ENCODE data around the gene SRGAP2C.
"Not testable (repeated sequence)": the region's sequence is repeated elsewhere in the genome, so short reads cannot be mapped to it uniquely, and the experiment has no call there.

The SRGAP2C gene

DNA sequence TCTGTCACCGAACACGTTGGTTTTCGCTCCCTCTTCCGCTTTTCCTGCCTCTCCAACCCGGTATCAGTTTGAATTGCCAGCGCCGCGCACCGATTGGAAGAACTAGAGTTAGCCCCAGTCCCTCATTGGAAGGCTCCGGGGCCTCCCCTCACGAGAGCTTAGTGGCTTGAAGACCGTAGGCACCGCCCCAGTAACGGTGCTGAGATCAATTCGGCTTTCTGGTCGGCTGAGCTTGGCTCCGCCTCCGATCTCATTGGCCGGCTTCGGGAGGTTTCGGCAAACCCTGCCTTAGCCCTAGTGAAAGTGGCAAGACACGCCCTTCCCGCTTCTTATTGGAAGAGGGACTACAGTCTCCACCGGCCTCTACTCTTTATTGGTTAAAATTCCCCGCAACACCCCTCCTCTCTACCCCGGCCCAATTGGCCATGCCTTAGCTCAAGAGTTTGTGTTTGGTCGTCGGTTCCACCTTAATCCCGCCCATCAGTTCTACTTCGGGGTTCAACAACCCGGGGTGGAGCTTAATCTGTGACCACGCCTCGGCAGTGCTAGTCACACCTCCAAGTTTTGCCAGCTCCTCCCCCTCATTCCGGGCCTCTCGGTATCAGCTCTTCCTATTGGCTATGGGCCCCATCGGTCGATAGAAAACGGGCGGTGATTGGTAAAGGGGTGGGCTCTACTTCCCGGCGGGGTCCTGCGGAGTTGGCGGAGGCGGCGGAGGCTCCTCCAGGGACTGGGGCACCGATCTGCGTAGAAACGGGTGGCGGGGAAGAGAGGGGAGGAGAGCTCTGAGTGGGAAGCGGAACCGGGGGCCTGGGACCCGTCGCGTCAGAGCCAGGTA, at the start of gene SRGAP2C, which contains the start of gene FAM72B:
Gene SRGAP2C (plus strand): TSS at position 686 of the 838 bp plus-strand sequence. CDS start 2,472 bp downstream, outside the sequence.
Gene FAM72B (minus strand): TSS at position 51 of the 838 bp plus-strand sequence. CDS start 851 bp downstream, outside the sequence.
- DNase-seq: peak; percentile 99

DNA sequence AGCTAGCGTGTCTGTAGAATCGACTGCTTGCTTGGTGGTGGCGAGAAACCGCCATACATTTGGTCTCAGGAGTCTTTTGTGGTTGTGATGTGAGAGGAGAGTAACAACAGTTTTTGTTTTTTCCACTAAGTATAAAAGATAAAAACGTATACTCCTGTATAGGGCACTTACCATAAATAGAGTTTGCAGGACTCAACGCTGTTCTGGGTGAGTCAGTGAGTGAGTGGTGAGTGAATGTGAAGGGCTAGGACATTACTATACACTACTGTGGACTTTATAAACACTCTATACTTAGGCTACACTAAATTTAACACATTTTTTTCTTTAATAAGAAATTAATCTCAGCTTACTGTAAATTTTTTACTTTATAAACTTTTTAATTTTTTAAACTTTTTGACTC, 44.4 kb upstream of the SRGAP2C start:
- DNase-seq: not testable (repeated sequence)

DNA sequence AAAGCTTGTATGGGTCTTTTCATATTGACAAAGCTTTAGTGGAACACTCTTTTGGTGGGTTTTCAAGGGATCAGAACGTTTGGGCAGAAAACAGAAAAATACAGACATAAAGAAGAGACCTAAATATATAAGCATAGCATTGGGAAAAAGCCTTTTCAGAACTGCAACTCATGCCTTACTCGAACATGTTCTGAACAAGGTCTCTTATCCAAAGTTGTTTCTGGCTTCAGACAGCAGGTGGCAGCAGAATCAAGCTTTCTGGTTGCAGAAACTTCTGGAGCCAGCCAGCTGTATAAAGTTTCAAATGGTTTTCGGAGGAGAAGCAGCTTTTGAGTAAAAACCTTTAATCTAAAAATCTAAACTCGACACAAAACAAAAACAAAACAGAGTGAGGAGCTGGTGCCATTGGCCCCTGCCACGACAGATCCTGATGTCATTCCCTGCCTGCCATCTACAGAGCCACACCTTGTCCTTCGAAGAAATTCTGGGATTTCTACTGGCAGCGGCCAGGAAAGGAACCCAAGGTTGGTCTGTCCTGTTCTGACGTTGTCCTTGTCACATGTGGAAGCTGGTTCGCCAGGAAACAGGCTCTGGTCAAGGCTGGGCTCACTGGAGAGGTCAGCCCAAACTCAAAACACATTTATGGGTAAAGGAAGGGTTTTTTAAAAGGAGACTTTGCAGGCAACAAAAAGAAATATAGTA, 36.1 kb upstream of the SRGAP2C start:
- DNase-seq: not testable (repeated sequence)

DNA sequence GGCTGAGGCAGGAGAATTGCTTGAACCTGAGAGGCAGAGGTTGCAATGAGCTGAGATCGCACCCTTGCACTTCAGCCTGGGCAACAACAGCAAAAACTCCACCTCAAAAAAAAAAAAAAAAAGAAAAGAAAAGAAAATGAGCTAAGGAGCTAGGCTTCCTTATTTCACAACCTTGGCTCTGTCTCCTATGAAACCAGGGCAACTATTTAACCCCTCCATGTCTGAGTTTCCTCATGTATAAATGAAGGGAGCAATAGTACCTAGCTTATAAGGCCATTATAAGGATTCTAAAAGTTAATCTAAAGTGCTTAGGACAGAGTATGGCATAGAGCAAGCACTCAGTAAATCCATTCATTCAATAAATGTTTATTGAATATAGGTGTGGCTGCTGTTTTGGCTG, 33.5 kb upstream of the SRGAP2C start:
- DNase-seq: not testable (repeated sequence)

DNA sequence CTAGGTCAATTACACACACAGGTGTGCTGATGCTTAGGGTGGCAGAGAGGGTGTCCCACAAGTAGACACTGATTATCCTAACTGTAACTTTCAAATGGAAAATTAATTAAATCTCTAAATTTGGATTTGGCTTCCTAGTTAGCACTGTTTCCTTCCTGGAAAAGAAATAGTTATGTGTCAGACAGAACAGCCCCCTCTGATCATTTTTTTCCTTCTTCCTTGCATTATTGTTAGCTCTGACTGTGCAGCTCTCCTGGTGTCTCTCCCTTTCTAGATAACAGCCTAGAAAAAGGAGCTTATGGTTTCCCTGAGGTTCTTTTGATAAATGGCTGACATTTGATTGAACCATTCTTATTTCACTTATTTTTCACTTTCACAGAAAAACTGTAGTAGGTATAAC, 32.0 kb upstream of the SRGAP2C start:
- not testable (repeated sequence) for DNase-seq

DNA sequence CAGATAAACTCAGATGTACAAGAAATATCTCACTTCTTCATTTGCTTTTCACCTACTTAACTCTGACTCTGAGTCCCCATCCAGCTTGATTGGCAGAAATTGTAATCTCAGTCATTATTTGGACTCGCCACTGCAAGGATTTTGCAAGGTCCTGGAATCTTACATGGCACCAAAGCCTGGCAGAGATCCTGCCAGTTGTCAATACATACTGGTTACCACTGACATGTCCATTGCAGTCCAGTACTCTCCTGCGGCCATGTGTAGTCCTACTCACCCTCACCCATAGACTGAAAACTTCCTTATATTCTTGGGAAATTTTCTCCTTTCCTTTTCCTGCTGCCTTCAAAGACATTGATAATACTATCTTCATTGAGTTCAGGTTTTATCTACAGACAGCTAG, 30.0 kb upstream of the SRGAP2C start:
- not testable (repeated sequence) for DNase-seq

DNA sequence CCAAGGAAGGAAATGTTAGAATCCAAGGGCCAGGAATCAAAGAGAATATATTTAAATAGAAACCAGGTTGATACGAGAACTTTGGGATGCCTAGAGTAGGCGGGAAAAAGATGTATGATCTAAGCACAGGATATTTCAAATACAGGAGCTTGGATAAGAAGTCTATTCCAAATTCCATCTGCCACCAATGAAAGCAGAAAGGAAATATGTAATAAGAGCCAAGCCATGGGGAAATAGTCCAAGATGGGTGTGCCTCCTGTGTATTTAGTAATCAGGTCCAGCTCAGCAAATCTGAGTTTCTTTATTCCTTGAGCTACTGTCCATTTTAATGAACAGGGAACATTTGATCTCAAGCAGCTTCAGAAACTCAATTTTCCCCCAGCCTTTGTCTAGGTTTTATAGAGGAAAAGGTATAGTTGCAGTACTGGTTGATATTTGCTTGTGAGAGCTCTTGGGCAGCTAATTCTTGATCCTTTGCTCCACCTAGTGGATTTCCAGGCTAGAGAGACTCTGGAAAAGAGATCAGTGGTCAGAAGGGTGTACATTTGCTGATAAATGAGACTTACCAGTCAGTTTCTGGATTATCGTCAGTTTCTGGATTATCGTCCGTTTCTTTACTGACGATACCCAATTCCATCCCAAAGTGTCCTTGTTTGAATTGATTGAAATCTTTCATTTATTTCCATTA, 29.0 kb upstream of the SRGAP2C start:
- peak; percentile 21 for DNase-seq

DNA sequence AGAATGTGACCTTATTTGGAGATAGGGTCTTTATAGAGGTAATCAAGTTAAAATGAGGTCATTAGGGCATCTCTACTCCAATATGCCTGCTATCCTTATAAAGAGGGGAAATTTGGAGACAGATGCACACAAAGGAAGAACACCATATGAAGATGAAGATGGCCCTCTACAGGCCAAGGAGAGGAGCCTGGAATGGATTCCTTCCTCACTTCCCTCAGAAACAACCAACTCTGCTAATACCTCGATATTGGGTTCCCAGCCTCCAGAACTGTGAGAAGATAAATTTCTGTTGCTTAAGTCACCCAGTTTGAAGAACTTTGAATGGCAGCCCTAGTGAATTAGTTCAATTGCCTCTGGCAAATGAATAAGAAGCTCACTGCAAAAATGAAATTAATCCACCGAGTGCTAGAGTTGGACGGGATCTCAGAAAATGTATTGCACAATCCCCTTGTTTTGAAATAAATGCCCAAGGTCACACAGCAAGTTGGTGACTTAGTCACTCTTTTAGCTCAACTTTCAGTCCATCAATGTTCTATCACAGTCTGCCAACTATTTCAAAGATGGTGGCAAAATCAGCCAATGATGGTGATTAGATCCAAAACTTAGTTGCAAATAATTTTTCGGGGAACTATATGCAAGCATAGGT, 27.7 kb upstream of the SRGAP2C start:
- DNase-seq: not testable (repeated sequence)

DNA sequence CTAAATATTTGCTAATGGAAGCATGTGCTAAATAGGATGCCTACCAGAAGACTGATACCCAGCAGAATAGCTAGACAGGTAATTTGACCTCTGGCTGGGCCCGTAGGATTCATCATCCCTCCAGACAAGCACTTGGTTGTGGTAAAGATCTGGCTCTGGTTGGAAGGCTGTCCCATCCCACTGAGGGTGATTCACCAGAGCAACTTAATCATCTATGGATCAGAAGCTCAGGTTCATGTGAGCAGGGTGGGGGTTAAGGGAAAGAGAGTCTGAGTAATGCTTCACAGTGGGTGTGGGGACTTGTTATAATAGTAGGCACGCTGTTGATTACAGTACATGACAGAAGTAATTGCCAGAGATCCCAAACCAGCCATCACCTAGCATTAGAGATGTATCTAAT, 27.2 kb upstream of the SRGAP2C start:
- DNase-seq: not testable (repeated sequence)

DNA sequence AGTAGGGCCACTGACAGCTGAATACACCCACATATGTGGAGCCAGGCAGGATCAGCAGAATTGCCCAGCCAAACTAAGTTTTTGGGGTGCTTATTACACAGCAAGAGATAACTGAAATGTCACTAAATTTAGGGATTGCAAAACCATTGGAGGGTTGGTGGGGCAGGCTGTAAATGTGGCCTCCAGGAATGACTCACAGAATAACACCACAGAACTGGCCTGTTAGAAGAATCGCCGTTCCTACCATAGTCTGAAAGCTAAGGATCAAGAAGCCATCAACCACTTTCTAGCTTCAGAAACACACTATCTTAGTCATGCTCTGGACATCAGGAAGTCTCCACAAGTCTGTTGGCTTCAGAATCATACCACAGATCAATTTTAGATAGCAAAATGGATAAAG, 24.7 kb upstream of the SRGAP2C start:
- DNase-seq: not testable (repeated sequence)

DNA sequence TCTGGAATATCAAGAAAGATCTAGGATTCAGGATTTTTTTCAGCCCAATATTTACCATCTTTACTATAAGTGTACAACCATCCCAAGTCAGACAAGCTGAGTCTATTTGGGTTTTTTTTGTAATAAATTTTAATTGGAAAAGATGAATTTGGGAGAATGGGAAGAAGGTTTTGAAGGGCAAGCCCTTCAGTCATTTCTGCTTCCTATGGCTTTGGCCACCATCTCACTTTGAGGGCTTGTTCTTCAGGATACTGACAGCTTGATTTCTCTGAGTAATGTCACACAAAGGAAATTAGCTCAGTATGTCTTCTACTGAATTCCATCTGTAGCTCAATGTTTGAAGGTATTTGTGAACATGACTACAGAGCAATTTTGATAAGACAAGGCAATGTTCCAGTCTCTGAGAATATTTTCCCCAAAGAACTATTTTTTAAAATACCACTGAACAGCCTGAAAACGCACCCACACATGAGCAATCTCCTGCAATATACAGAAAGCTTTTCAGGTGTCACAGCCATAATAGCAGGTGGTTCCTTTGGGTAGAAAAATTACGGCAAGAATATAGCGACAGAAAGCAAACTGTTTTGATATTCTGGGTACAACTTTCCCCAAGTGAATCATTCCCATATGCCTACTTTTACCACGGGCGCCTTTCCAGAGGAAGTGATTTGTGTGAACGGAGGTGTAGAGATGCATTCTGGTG, 23.4 kb upstream of the SRGAP2C start:
- not testable (repeated sequence) for DNase-seq

DNA sequence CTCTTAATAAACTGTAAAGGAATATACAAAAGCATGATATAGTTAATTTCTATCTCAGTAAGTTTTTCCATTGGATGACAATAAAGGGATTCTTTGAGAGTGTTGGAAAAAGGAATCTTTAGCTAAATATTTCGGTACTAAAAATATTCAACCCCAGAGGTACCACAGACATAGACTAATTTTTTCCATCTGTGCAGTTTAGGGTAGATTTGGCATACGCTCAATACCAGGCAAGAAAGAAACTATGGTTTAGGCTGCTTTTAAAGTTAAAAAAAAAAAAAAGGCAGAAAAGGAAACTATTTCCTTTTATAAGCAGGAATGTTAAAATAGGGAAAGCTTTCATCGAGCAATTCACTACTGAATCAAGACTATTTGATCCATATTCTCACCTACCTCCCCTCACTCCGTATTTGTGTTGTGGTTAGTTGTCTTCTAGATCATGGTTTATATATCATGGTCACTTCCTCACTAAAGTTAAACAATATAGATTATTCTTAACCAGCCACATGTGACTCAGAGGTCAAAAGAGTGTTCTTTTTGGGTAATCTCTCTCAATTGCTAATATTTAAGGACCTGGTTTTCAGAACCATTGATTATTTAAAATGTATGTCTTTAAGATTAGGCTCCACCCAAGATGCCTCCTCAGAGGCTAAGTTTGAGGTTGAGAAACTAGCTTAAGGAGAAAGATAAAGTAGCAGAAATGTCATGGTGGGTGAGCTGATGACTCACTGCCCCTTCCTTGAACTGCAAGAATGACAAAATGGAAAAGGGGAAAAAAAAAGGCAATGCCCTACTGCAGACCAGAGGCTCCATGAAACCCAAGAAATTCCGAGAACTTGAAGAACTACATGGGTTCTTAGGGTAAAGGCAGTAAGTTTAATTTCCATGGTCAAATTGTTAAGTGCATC, 20.7 kb upstream of the SRGAP2C start:
- DNase-seq: peak; percentile 55

DNA sequence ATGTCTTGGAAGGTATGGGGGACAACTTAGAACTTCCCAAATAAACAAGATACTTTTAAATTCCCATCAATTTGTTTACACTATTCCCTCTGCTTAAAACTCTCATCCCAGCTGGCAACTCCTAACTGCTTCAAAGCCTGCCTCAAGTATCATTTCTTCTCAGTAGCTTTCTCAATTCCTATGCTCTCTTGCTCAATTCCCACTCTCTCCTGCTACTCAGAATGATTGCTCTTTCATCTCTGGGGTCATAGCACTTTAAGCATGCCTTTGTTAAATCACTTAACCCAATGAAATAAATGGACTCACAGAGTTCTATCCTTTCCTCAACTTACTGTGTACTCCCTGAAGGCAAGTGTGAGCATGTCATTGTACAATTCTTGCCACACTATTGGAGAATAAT, 19.5 kb upstream of the SRGAP2C start:
- DNase-seq: peak; percentile 25

DNA sequence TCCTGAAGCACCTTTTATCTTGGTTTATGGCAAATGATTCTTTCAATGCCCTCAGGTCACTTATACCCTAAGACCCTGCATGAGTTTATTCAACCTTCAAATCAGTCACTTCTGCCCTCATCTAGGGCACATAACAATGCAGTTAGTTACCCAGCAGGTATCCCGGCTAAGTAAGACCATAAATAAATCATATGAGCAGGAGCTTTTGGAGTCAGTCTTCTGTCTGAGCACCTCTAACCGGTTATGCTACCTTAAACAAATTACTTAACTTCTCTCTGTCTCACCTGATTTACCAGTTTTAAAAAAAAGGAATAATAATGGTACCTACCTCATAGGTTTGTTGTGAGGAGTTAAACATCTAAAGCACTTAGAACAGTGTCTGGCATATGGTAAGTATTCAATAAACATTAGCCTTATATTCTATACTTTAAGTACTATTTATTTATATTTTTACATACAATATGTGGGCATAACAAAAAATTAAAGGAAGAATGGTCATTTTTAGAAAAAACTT, 17.5 kb upstream of the SRGAP2C start:
- not testable (repeated sequence) for DNase-seq

DNA sequence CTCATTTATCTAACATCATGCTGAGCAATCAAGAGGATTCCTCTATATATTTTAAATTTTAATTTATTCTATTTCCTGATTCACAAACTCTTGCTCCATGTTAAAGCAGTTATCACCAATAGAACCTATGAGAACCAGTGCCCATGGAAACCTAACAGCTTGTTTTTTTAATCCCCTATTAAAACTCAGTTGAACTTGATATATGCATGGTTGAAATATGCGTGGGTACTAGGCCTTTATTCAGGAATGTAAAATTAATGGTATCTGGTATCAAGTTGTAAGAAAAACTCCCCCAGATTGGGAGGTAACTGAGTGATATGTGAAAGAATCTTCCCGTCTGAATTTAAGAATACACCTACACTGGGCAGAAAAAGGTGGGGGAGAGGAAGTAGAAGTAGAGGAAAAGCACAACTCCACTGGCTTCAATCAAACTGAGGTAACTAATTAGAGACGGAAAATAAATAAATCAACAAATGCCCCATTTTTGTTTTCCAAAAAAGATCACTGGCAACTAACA, 16.6 kb upstream of the SRGAP2C start:
- DNase-seq: not testable (repeated sequence)

DNA sequence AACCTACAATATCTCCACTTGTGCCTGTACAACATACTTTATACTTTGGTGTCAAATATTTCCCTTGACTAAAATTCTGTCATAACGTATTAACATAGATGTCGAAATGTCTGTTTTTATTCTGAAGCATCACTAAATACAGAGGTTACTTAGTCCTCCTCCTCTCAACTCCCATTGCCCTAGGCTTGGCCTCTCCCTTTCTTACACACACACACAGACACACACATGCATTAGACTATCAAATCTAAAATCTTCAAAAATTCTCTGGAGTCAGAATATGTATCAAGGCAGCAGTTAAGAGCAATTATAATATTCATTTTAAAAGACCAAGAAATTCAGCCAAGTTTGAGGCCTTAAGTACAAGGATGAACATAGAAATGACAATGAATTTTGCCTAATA, 8.1 kb upstream of the SRGAP2C start:
- DNase-seq: not testable (repeated sequence)

DNA sequence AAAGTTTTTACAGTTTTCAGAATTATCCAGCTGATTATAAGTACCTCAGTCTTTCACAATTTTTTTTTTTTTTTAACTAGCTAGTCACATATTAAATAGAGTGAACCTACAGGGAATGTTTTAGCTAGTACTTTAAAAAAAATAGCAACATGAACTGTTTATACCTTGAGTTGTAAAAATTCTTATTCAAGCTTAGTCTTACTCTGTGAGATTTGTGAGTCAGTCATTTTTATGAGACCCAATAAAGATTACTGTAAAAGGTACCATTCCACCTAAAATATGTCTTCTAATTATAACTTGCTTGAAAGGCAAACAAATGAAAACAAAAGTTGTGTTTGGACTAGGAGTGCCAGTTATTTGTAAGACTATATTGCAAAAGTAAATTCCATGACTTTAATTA, 6.6 kb upstream of the SRGAP2C start:
- DNase-seq: not testable (repeated sequence)

DNA sequence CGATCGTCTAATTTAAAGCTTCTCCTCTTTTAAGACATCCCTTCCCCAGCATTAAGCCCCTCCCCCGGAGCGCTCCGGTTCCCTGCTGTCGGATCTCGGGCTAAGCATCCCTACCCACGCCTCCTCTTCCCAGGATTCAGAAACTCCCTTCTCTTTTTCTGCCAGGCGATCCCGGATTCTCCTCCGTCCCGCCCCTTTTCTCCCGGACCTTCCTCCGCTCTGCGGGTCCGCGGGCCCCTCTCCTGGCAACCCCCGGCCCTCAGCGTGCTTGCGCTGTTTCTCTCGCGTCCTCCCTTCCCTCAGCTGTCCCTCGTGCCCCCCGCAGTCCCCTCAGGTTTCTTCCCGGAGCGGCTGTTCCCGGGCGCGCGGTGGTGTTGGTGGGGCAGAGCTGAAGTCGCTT, 908 bp upstream of the SRGAP2C start:
- not testable (repeated sequence) for DNase-seq

DNA sequence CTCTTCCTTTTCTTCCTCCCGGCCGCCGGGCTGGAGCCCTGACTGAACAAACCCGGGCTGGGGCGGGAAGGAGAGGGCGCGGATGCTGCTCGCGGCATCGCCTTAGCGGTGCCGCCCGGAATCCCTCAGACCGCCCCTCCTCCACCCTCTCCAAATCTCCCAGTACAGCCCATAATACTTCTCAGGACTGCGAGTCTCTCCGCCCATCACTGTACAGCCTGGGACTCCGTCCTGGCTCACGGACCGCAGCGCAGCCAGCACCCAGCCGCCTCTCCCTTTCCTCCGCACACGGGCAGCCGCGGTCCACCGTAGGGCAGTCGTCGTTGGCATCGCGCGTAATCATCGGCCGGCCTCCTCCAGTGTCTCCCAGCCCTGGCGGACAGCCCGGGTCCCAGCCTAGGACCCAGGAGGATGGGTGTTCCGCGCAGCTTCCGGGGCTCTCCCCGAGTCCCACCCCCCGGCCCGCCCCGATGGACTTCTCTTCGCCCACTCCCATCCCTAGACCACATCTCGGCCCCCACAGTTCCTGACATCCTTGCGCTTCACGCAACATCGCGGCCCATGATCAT, 449 bp downstream of the SRGAP2C start:
- DNase-seq: not testable (repeated sequence)

DNA sequence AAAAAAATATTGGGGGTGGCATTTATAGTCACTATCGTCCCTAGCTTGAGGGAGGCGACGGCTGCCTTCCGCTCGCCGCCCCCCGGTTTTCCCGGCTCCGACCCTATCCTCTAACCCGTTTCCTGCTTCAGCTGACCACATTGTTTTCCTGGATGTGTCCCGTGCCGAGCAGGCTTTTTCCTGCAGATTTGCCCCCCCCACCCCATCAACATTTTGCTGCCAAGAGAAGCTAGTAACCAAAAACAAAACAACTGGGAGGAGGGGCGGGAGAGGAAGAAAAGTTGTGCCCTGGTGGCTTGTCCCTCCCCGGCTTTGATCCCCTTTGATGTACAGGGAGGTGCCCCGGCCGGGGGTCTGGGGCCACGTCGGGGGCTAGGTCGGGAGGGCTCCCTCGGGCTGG, 1.4 kb downstream of the SRGAP2C start:
- DNase-seq: not testable (repeated sequence)
